GM12892 (cell line): ENCODE measurements around the gene C3.

Experiments used
- POLR2A ChIP-seq: IDR thresholded peaks from 2 replicates; pipeline ENCODE4 v1.6.1; 2011; ENCODE audit warnings: low read depth, low read length, control low read depth
- TAF1 ChIP-seq: IDR thresholded peaks from 2 replicates; pipeline ENCODE4 v1.6.1; 2011; ENCODE audit warnings: low read depth, mild to moderate bottlenecking, control low read depth, low read length, borderline replicate concordance

- TF ChIP-seq POLR2A (no peak), TAF1 (no peak)
These were observed 57.7 kb downstream of the C3 start for GRCh38 chr19:6662702-6663101.
